Measurements from ENCODE around the gene ZFP3.
"Not testable (repeated sequence)": the region's sequence is repeated elsewhere in the genome, so short reads cannot be mapped to it uniquely, and the experiment has no call there.

The ZFP3 gene

GRCh38 chr17:5077781-5078105 is 524 bp upstream of the ZFP3 start:
- no peak for DNase-seq (ENCODE audit: low read depth)

- no peak for DNase-seq (ENCODE audit: low read depth)
Measured at GRCh38 chr17:5080591-5080990, 2.3 kb downstream of the ZFP3 start.

GRCh38 chr17:5092218-5093010 is 14.1 kb downstream of the ZFP3 start:
- no peak for DNase-seq (ENCODE audit: low read depth)

GRCh38 chr17:5096731-5097100 is 18.4 kb downstream of the ZFP3 start:
- no peak for DNase-seq (ENCODE audit: low read depth)

DNA sequence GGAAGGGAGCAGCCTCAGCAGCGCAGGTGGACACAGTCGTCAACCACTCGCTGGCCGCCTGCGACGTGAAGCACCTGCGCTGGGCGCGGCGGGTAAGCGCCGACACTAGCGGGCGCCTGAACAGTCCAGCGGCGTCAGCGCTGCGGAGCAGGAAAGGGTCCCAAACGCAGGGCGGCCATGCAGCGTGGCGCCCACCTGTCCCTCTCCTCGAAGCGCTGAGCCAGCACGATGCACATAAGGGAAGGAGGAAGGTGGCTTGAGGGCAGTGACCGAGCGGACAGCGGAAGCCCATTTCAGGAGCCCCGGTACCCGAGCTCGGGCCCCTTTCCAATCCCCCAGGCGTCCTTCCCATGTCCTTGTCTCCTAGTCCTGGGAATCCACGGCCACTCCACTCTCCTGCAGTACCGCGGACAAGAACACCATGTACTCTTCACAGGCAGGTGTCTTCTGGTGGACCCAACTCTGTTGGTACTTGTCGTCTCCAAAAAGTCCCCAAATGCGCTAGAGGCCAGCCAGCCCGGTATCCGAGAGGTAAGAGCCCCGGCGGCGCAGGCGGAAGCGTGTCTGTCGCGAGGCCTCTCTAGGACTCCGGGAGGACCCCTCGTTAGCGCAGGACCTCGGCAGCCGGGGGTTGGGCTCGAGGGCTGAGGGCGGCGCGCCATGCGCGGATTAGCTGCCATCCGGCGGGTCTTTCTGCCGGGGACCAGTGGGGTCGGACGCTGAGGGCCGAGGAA is 19.0 kb downstream of the ZFP3 start:
- DNase-seq (ENCODE audit: low read depth) = no peak

GRCh38 chr17:5099271-5099670 is 21.0 kb downstream of the ZFP3 start:
- no peak for DNase-seq (ENCODE audit: low read depth)

- no peak for DNase-seq (ENCODE audit: low read depth)
Measured at GRCh38 chr17:5100832-5101231, 22.6 kb downstream of the ZFP3 start.

DNA sequence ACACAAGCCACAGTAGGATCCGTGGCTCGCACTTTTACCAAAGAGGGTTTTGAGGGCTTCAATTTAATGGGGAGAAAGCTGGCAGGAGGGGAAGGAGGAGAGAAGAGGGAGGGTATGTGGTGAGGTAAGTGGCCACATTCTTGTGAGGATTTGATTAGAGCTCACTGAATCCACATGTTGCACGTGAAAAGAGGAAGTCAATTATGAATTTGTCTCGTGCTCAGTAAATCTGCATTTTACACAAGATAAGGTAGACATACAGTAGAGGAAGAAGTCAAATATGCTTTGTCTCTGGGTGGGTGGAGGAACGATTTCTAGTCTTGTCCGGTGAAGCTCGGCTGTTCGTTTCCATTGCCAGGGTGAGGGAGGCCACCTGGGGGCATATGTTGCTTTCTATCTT is 32.5 kb downstream of the ZFP3 start:
- no peak for DNase-seq (ENCODE audit: low read depth)

- peak; percentile 85 for DNase-seq (ENCODE audit: low read depth)
Measured at GRCh38 chr17:5111402-5112204, 33.3 kb downstream of the ZFP3 start, which contains the start of gene ZNF232. Gene ZNF232 (minus strand): TSS chr17:5111878. CDS start chr17:5111822, 56 bp downstream.

GRCh38 chr17:5115673-5116651 is 37.7 kb downstream of the ZFP3 start, which contains the start of gene USP6:
Gene USP6 (plus strand): TSS chr17:5116032. CDS start chr17:5130368, 14,336 bp downstream.
- no peak for DNase-seq (ENCODE audit: low read depth)

DNA sequence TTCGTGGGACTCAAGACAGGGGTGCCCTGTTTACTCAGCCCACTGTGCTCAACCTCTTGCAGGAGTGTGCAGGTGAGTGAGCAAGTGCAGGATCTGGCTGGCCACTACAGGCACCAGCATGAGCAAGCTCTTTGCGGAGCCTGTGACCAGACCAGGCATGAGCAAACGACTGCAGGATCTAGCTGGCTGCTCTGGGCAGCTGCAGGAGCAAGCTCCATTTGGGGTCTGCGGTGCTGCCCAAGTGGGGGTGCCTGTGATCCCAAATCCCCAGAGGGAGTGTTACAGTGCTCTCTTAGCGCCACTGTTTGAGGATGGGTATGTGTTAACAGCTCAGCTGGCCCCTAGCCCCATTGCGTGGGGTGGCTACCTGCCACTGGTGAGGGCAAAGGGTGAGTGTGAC is 40.0 kb downstream of the ZFP3 start:
- no peak for DNase-seq (ENCODE audit: low read depth)

DNA sequence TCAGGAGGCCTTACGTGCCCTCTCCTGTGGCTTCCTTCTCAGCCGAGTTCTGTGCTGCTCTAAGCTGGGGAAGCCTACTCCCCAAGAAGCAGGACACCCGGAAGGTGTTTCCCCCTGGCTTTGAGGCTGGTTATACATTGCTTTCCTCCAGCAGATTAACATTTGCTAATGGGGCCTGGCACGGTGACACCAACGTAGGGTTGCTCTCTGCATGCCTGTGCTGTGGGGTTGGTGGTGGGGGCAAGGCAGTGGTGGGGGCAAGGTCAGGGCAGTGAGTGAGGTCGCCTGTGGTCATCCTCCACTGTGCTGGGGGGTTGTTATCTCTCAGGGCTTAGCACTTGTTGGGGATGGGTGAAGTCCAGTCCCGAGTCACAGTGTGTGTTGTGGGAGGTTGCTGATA is 41.8 kb downstream of the ZFP3 start:
- no peak for DNase-seq (ENCODE audit: low read depth)

- not testable (repeated sequence) for DNase-seq (ENCODE audit: low read depth)
Measured at GRCh38 chr17:5120436-5121185, 42.3 kb downstream of the ZFP3 start.

DNA sequence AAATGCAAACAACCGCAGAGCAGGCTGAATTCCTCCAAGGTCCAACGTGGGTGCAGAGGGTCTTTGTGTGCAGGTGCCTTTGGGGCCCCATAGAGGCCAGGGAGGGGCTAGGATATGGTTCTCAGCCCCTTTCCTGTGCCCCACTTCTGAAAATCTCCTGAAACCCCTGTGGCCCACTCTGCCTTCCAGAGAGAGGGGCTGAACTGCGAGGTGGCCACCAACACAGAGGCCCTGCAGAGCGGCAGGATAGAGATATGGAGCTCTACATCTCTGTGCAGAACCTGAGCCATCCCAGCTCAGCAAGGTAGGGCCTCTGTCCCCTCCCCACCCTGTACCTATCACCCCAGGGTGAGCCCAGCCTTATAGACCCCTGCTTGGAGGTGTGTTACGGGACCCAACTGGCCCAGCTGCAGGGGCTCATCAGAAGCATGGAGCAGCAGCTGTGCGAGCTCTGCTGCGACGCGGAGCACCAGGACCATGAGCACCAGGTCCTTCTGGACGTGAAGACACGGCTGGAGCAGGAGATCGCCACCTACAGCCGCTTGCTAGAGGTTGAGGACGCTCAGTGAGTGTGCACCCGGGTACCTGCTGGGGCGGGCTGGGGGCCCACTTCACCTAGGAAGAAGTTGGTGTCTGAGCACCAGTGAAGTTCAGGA is 43.0 kb downstream of the ZFP3 start:
- DNase-seq (ENCODE audit: low read depth) = no peak

DNA sequence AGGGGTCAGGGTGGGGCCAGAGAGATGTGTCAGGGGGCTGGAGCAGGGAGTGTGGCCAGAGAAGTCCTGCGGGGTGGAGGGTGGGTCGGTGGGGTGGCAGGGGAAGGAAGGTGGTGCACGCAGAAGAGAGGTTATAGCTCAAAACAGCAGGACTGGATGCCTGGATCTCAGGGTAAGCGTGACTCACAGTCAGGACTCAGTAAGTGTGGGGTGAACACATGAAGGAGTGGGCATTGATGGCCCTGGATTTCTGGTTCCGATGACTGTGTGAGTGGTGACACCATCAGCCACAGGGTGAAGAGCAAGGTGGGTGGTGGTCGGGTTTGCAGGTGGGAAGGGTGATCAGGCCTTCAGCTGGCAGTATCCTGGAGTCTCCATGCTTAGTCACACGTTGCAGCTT is 43.8 kb downstream of the ZFP3 start:
- DNase-seq (ENCODE audit: low read depth) = not testable (repeated sequence)

- DNase-seq (ENCODE audit: low read depth) = no peak
Measured at GRCh38 chr17:5122586-5123342, 44.5 kb downstream of the ZFP3 start.

DNA sequence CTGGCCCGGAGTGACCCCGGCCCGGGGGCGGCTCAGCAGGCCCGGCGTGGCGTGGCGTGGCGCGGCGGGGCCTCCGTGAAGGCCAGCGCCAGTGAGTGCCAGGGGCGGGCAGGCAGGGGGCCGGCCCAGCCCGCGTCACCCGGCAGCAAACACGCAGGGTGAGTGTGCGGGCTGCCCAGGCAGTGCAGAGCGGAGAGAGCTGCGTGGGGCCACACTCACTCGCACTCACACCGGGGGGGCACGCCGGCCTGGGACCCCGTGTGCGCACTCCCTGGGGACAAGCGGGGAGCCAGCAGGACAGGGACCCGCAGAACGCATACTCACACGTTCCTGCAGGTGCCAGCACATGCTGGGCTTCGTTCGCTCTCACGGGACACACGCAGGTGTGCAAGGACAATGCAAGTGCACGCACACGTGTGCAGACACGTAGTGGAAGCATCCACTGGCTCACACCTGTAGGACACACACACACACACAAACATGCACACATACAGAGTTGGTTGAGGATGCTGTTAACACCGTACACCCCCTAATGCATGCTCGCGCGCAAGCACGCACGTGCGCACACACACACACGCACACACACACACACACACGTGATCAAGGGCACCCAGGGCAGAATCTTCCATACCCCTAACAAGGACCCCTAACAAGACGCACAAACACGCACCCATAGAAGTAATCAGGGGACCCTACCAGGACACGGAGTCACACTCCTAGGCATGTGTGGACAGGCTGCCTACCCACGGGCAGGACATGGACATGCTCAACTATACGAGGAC is 45.3 kb downstream of the ZFP3 start:
- no peak for DNase-seq (ENCODE audit: low read depth)

GRCh38 chr17:5124125-5124760 is 46.0 kb downstream of the ZFP3 start:
- not testable (repeated sequence) for DNase-seq (ENCODE audit: low read depth)
